A549 treated with RU486 at 1 μM for 4 hours (cell line): ENCODE data around the gene TRMT44. TPM values are rescaled to one million over a fixed set of nuclear protein-coding genes. Genes with fewer than 3 reads are reported as not detected.

Source experiments
- total RNA-seq: library from RNA; stranded (reverse); fragments of 200-300 nt; extraction: Qiagen RNA extraction; gene quantifications from 5 replicates; pipeline ENCODE4 v1.2.3, GENCODE V29; 2022; ENCODE audit warnings: low read depth

Gene TRMT44, protein sequence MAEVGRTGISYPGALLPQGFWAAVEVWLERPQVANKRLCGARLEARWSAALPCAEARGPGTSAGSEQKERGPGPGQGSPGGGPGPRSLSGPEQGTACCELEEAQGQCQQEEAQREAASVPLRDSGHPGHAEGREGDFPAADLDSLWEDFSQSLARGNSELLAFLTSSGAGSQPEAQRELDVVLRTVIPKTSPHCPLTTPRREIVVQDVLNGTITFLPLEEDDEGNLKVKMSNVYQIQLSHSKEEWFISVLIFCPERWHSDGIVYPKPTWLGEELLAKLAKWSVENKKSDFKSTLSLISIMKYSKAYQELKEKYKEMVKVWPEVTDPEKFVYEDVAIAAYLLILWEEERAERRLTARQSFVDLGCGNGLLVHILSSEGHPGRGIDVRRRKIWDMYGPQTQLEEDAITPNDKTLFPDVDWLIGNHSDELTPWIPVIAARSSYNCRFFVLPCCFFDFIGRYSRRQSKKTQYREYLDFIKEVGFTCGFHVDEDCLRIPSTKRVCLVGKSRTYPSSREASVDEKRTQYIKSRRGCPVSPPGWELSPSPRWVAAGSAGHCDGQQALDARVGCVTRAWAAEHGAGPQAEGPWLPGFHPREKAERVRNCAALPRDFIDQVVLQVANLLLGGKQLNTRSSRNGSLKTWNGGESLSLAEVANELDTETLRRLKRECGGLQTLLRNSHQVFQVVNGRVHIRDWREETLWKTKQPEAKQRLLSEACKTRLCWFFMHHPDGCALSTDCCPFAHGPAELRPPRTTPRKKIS
- total RNA-seq = 4.7 to 7.9 TPM (median 6.3 TPM) in 5 replicates

DNA sequence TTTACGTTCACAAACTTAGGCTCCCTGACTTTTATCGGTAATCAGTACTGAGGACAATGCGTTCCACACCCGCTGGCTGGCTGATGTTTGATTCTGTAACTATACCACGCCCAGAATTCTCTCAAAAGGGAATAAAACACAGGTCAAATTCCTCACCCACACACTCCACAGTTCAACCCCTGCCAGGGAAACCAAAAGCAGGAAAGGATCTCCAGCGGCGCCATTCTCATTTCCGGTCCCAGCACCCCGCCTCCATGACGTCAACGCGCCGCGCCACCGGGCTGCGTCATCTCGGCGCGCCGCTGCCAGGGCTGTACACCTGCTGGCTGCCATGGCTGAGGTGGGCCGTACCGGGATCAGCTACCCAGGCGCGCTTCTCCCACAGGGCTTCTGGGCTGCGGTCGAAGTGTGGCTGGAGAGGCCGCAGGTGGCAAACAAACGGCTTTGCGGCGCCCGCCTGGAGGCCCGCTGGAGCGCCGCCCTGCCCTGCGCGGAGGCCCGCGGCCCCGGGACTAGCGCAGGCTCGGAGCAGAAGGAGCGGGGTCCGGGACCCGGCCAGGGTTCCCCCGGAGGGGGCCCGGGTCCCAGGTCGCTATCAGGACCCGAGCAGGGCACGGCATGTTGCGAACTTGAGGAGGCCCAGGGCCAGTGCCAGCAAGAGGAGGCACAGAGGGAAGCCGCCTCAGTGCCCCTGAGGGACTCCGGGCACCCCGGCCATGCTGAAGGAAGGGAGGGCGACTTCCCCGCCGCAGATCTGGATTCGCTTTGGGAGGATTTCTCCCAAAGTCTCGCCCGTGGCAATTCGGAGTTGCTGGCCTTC is at the start of gene TRMT44, which contains the start of gene ACOX3:
TRMT44 (plus strand) TSS at position 286 of the 820 bp plus-strand sequence; CDS start at position 332, 46 bp downstream.
ACOX3 (minus strand) TSS at position 232 of the 820 bp plus-strand sequence. CDS start 24,202 bp downstream, outside the sequence.

Other genes with a start within 250 kb of the TRMT44 start
- 6.7 to 10.5 TPM (median 7.7 TPM) in 5 replicates for gene SH3TC1, start 241.5 kb upstream of the TRMT44 start, total RNA-seq
- 14.4 to 20.0 TPM (median 17.9 TPM) in 5 replicates for gene HTRA3, start 171.0 kb upstream of the TRMT44 start, total RNA-seq
- gene ACOX3, start 54 bp upstream of the TRMT44 start, total RNA-seq = 8.0 to 9.9 TPM (median 8.1 TPM) in 5 replicates
- 0.08 to 0.19 TPM in 2 of 5 replicates, not detected in the others for gene GPR78, start 139.6 kb downstream of the TRMT44 start, total RNA-seq
- 0.22 to 0.38 TPM (median 0.37 TPM) in 5 replicates for gene CPZ, start 152.0 kb downstream of the TRMT44 start, total RNA-seq